K562 (cell line): ENCODE results near the gene FMOD. TPM values are rescaled to one million over a fixed set of nuclear protein-coding genes. Genes with fewer than 3 reads are reported as not detected.

Experiments used
- ATAC-seq: fragments of 200-7000 bp; cut with Tn5 transposase; 3 replicates; pipeline ENCODE4 v1.9.1; 2020; ENCODE audit warnings: moderate library complexity
- BruUV-seq: library from RNA; stranded (reverse); fragments of 400-500 nt; replicated peaks from 2 replicates; lab custom pipeline; 2021; lab: Mats Ljungman, UMichigan
- CTCF ChIA-PET: fragments of 300-600 bp; formaldehyde crosslinking; extraction: SDS; loops from one replicate; lab custom pipeline; 2021; ENCODE audit warnings: low intra/inter-chr PET ratio; lab: Yijun Ruan, JAX
- POLR2A ChIA-PET: fragments of 300-600, 350-650 bp; sonication (Branson Sonifier 250); formaldehyde crosslinking; extraction: SDS; loops from one replicate; lab custom pipeline; 2021; ENCODE audit warnings: antibody characterized with exemption, inconsistent platforms; lab: Yijun Ruan, JAX
- DNase-seq, 4 experiments: peaks; one replicate each; pipeline versions ENCODE4 v3.0.0 to v3.0.0-alpha.2; 2011 to 2018; ENCODE audit warnings: low spot score in 3 of 4, mixed read lengths in 3 of 4; ENCODE audit errors: extremely low read depth in 1 of 4
- FAIRE-seq: peaks from 2 replicates; lab custom pipeline; 2011; peaks lifted over from hg19 to GRCh38; lab: Jason Lieb, UNC
- H2AFZ ChIP-seq: 2 replicates; pipeline ENCODE4 v1.6.0; 2011; ENCODE audit warnings: low read depth, low read length, control low read depth, inconsistent platforms
- H3K27ac ChIP-seq: fragments of 200-600 bp; 3 replicates; pipeline ENCODE4 v1.8.0; 2011; ENCODE audit warnings: low read depth, mild to moderate bottlenecking, control low read depth, inconsistent platforms, low read length, moderate library complexity, mixed read lengths; ENCODE audit errors: extremely low read depth
- H3K27me3 ChIP-seq, 2 experiments: fragments of 300-600 bp in 1 of 2; 2 replicates in 1 of 2; 3 replicates in 1 of 2; pipeline versions ENCODE4 v1.6.0 to v1.8.0; 2011; ENCODE audit warnings: inconsistent platforms in 2 of 2, low read length in 2 of 2, mild to moderate bottlenecking in 1 of 2, mixed read lengths in 1 of 2, moderate library complexity in 1 of 2; ENCODE audit not compliant: control insufficient read depth in 2 of 2, insufficient read depth in 2 of 2
- H3K36me3 ChIP-seq: fragments of 300-600 bp; 3 replicates; pipeline ENCODE4 v1.8.0; 2011; ENCODE audit warnings: mild to moderate bottlenecking, low read length, inconsistent platforms; ENCODE audit not compliant: control insufficient read depth, insufficient read depth
- H3K4me1 ChIP-seq, 2 experiments: fragments of 200-600 bp in 1 of 2; replicated peaks in 1 of 2; 2 replicates in 1 of 2; 3 replicates in 1 of 2; pipeline versions ENCODE4 v1.5.1 to v1.8.0; 2011; ENCODE audit warnings: inconsistent platforms in 2 of 2, low read length in 2 of 2, mild to moderate bottlenecking in 1 of 2, mixed read lengths in 1 of 2, moderate library complexity in 1 of 2; ENCODE audit not compliant: control insufficient read depth in 2 of 2, insufficient read depth in 2 of 2
- H3K4me2 ChIP-seq: 2 replicates; pipeline ENCODE4 v1.6.1; 2011; ENCODE audit warnings: low read length, control low read depth, inconsistent platforms, mixed read lengths; ENCODE audit not compliant: insufficient read depth
- H3K4me3 ChIP-seq: fragments of 200-600 bp; sonication (generic), shearing (Covaris generic); 2 replicates; pipeline ENCODE4 v1.5.1; 2016; ENCODE audit warnings: control low read depth, inconsistent platforms
- H3K79me2 ChIP-seq: fragments of 200-600 bp; 3 replicates; pipeline ENCODE4 v1.8.0; 2011; ENCODE audit warnings: low read length, inconsistent platforms; ENCODE audit not compliant: control insufficient read depth, insufficient read depth
- H3K9ac ChIP-seq, 2 experiments: 2 replicates each; pipeline versions ENCODE4 v1.6.0 to v1.6.1; 2011; ENCODE audit warnings: low read depth in 2 of 2, low read length in 2 of 2, control low read depth in 1 of 2, inconsistent platforms in 1 of 2, mild to moderate bottlenecking in 1 of 2, mixed read lengths in 1 of 2; ENCODE audit not compliant: insufficient read depth in 1 of 2
- H3K9me1 ChIP-seq: one replicate; pipeline ENCODE4 v1.6.0; 2011; ENCODE audit warnings: inconsistent platforms, mild to moderate bottlenecking, low read length, moderate library complexity; ENCODE audit not compliant: control insufficient read depth, insufficient read depth
- H3K9me3 ChIP-seq: replicated peaks from 2 replicates; pipeline ENCODE4 v1.5.1; 2011; ENCODE audit warnings: low read depth, low read length, inconsistent platforms; ENCODE audit not compliant: control insufficient read depth, insufficient read depth
- H4K20me1 ChIP-seq: replicated peaks from 2 replicates; pipeline ENCODE4 v1.6.1; 2011; ENCODE audit warnings: low read length, inconsistent platforms, mixed read lengths; ENCODE audit not compliant: control insufficient read depth, insufficient read depth
- L3MBTL2 ChIP-seq: fragments of 450-650 bp; IDR thresholded peaks from 2 replicates; pipeline ENCODE4 v1.6.1; 2016; ENCODE audit warnings: mild to moderate bottlenecking, moderate library complexity
- PHF8 ChIP-seq: fragments of 200-600 bp; sonication (generic); IDR thresholded peaks from 2 replicates; pipeline ENCODE4 v1.6.1; 2012; ENCODE audit warnings: mixed run types, mild to moderate bottlenecking, inconsistent platforms, low read length, moderate library complexity, borderline replicate concordance
- PHTF2 ChIP-seq: fragments of 250-450 bp; sonication (Bioruptor Pico); IDR thresholded peaks from 2 replicates; pipeline ENCODE4 v1.5.0; 2021; ENCODE audit warnings: mild to moderate bottlenecking
- SMC3 ChIP-seq: conservative IDR thresholded peaks from 2 replicates; pipeline ENCODE4 v1.6.1; 2011; ENCODE audit warnings: low read depth, low read length, improper control_type of control experiment; ENCODE audit not compliant: insufficient read depth
- SPI1 ChIP-seq: IDR thresholded peaks from 2 replicates; pipeline ENCODE4 v1.6.1; 2011; ENCODE audit warnings: low read depth, low read length, control low read depth, borderline replicate concordance
- ZNF12 ChIP-seq: sonication (generic); formaldehyde crosslinking; IDR thresholded peaks from 2 replicates; pipeline ENCODE4 v1.4.0; 2020; ENCODE audit warnings: mild to moderate bottlenecking, missing genetic modification reagents
- WGBS: fragments of 100-300 bp; shearing (Covaris generic); methylation state at CpG from one replicate; pipeline ENCODE4 v1.1.6; 2016; ENCODE audit warnings: low coverage, mixed read lengths; ENCODE audit not compliant: insufficient coverage; ENCODE audit errors: missing lambda C conversion rate; 5-methylcytosine and 5-hydroxymethylcytosine counted together
- in situ Hi-C: fragments of 300-500 bp; cut with MboI; formaldehyde crosslinking; loops from 4 replicates; pipeline ENCODE4 v1.15.0; 2018; ENCODE audit warnings: inconsistent platforms, mixed read lengths
- intact Hi-C: fragments of 100-400 bp; cut with micrococcal nuclease; formaldehyde crosslinking; loops from 2 replicates; pipeline ENCODE4 v1.14.2; 2022
- polyA plus RNA-seq, 8 experiments: library from polyadenylated mRNA; depleted of rRNA in 4 of 8; stranded (reverse) in 5 of 8; unstranded in 3 of 8; fragments of >200 nt; fragmentation: Nextera tagmentation in 2 of 8; fragmentation: Illumina TruSeq in 1 of 8; extraction: Ambion mirVana in 2 of 8; extraction: Trizol in 1 of 8; gene quantifications; 2 replicates each; pipeline versions ENCODE4 v1.2.1 to v1.2.3, GENCODE V29; 2011 to 2014; ENCODE audit warnings: inconsistent platforms in 1 of 8, missing spikeins in 1 of 8
- total RNA-seq, 7 experiments: library from RNA; depleted of rRNA in 6 of 7; stranded (reverse); fragments of >200 nt in 6 of 7; fragmentation: Illumina TruSeq in 2 of 7; extraction: Trizol in 2 of 7; gene quantifications; 2 replicates each; pipeline versions ENCODE4 v1.2.1 to v1.2.3, GENCODE V29; 2011 to 2021; ENCODE audit warnings: low replicate concordance in 1 of 7
- TF ChIP-seq, protein P1 (sequence below): fragments of 450-650 bp; formaldehyde crosslinking; conservative IDR thresholded peaks from 2 replicates; pipeline ENCODE4 v1.4.0; 2022; ENCODE audit warnings: mild to moderate bottlenecking, missing genetic modification characterization
- TF ChIP-seq, protein P2 (sequence below), 2 experiments: fragments of 250-450 bp in 1 of 2; fragments of 450-650 bp in 1 of 2; sonication (Bioruptor Pico) in 1 of 2; IDR thresholded peaks; 2 replicates each; pipeline versions ENCODE4 v1.6.1 to v1.8.0; 2016 to 2021; ENCODE audit warnings: mild to moderate bottlenecking in 2 of 2, moderate library complexity in 2 of 2, missing compliant biosample characterization in 1 of 2, missing genetic modification characterization in 1 of 2

Gene FMOD
- total and polyA plus RNA-seq, 9 of the 15 experiments (the other 6 are each of a cell fraction or from before 2014, with no cell fraction given) = 0.03 to 0.13 (median 0.03) TPM; not detected in 6

DNA sequence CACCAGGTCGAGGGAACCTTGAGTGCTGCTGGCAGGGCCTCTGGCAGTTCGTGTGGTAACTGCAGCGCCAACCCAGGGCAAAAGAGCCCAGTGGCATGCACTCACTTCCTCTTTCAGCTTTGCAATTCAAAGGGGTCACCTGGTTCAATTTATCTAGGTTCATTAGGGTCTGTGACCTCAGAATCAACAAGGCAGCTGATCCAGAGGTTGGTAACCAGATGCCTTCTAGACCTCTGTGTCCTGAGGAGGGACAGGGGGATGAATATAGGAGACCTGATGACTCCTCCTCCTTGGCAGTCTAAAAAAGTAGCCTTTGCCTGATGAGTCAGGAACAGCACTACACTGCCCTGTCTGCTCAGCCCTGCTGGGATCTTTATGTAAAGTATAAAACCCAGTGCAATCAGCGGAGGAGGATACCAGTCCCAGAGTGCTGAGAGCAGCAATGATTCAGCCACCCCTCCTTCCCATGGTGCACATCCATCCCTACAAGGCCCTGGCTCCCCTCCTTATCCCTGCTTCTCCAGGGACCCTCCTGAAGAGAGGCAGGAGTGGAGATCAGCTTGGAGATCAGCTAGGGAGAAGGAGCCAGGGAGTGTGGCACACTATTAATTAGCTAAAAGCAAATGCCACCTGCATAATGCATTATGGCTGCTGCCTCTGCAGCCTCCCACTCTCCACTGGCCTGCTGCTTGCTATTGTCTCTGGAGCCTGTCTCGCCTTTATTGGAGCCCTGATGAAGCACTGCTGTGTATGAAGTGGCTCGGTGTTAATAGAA lies 11.2 kb upstream of the FMOD start:
- H3K4me3 ChIP-seq = no peak overlapping the region
- no peak overlapping the region for H3K4me2 ChIP-seq
- CTCF ChIA-PET = interaction anchor here (0.6 kb wide), 1 partner anchor 13 kb away, joined by 3 read pairs; no protein-coding TSS in a partner anchor
- in situ Hi-C loops = no loop called here
- POLR2A ChIA-PET = interaction anchor here (0.6 to 1.0 kb wide), 3 partner anchors 15 to 227 kb away, joined by 3 to 5 read pairs (median 3); no protein-coding TSS in a partner anchor
- H3K36me3 ChIP-seq = no peaks in the 10 kb centered on the region
- H3K4me1 ChIP-seq = no peaks in the 10 kb centered on the region; a peak in 1 of 5 replicates
- H3K9me1 ChIP-seq = no peaks in the 10 kb centered on the region
- no peak; the same call in 2 of the 3 replicates for ATAC-seq
- TF ChIP-seq ZNF12 = no peak
- no peak for TF ChIP-seq SMC3
- peak; percentile 80 for TF ChIP-seq SPI1
- TF ChIP-seq, protein P1, sequence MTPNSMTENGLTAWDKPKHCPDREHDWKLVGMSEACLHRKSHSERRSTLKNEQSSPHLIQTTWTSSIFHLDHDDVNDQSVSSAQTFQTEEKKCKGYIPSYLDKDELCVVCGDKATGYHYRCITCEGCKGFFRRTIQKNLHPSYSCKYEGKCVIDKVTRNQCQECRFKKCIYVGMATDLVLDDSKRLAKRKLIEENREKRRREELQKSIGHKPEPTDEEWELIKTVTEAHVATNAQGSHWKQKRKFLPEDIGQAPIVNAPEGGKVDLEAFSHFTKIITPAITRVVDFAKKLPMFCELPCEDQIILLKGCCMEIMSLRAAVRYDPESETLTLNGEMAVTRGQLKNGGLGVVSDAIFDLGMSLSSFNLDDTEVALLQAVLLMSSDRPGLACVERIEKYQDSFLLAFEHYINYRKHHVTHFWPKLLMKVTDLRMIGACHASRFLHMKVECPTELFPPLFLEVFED (CRISPR knock-in tag) = no peak
- TF ChIP-seq, protein P2, sequence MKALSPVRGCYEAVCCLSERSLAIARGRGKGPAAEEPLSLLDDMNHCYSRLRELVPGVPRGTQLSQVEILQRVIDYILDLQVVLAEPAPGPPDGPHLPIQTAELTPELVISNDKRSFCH (CRISPR knock-in tag; IDR thresholded peaks at IDR 0.05) = no peak
- TF ChIP-seq, protein P2 (tag; IDR thresholded peaks at IDR 0.05) = no peak
- TF ChIP-seq L3MBTL2 = no peak
- no peak for TF ChIP-seq PHF8
- no peak for TF ChIP-seq PHTF2 (CRISPR knock-in tag)
- no peak overlapping the region for H2AFZ ChIP-seq
- DNase-seq = no peak
- BruUV-seq = no TSS peak
- H3K27ac ChIP-seq = no peak overlapping the region
- no peak for FAIRE-seq
- WGBS = 1% methylated on average over 6 of the region's 6 CpGs
- no peaks in the 10 kb centered on the region; the same call in 1 of the 2 replicates for H4K20me1 ChIP-seq
- H3K9me3 ChIP-seq = no peaks in the 10 kb centered on the region
- peaks cover 11 to 52% of the 10 kb centered on the region in 2 experiments for H3K27me3 ChIP-seq
- intact Hi-C loops = no loop called here
- no peak overlapping the region for H3K9ac ChIP-seq
- H3K79me2 ChIP-seq = no peaks in the 10 kb centered on the region
